Colonic mucosa (tissue), 4 donors: ENCODE measurements around the gene ANOS1. TPM values are rescaled to one million over a fixed set of nuclear protein-coding genes. Genes with fewer than 3 reads are reported as not detected.
A peak's percentile ranks its signal among the peaks of the same experiment; 100 is the strongest.

Experiments used
- DNase-seq: peaks from one replicate; pipeline ENCODE4 v3.0.0-alpha.2; 2020
- H3K27ac ChIP-seq: fragments of 200-600 bp; one replicate; pipeline ENCODE4 v1.8.0; 2021
- H3K27me3 ChIP-seq: fragments of 200-600 bp; one replicate; pipeline ENCODE4 v1.8.0; 2021
- H3K36me3 ChIP-seq: fragments of 200-600 bp; one replicate; pipeline ENCODE4 v1.8.0; 2021
- H3K4me1 ChIP-seq: fragments of 200-600 bp; one replicate; pipeline ENCODE4 v1.8.0; 2021; ENCODE audit warnings: mild to moderate bottlenecking
- H3K4me3 ChIP-seq: fragments of 200-600 bp; one replicate; pipeline ENCODE4 v1.8.0; 2021
- H3K9ac ChIP-seq, 2 donors: one replicate each; pipeline ENCODE4 v1.7.0; 2013; ENCODE audit warnings: control low read depth in 2 of 2, low read depth in 2 of 2, low read length in 2 of 2
- H3K9me3 ChIP-seq: fragments of 200-600 bp; one replicate; pipeline ENCODE4 v1.8.0; 2021
- CTCF ChIP-seq: fragments of 200-600 bp; IDR thresholded peaks from one replicate; pipeline ENCODE4 v1.8.0; 2022; ENCODE audit warnings: antibody characterized with exemption, mild to moderate bottlenecking
- intact Hi-C: fragments of 100-400 bp; cut with DNase I; formaldehyde crosslinking; loops from one replicate; pipeline ENCODE4 v1.14.1; 2022
- total RNA-seq, 2 donors: library from RNA; stranded (reverse); fragmentation: NEBNext Ultra II Directional in 1 of 2; extraction: Animal tissue kit (Norgen Biotek cat#: 25700) in 1 of 2; gene quantifications; one replicate each; pipeline ENCODE4 v1.2.1, GENCODE V29; 2021
- donor health status: healthy.
- donor health status: DM: no; HTN: no; CAD: no.
- donor health status: DM: no; HTN: no; CAD: no.

ANOS1 gene
- total RNA-seq, 2 donors from 2014 or later = 0.24 to 0.52 TPM

GRCh38 chrX:8755116-8755515 lies 23.2 kb upstream of the ANOS1 start:
- Histone ChIP-seq H3K9ac (no peak overlapping the region), H3K4me1 (no peaks in the 10 kb centered on the region), H3K4me3 (no peak overlapping the region), H3K27ac (no peak overlapping the region), H3K36me3 (no peaks in the 10 kb centered on the region), H3K27me3 (no peaks in the 10 kb centered on the region), H3K9me3 (no peaks in the 10 kb centered on the region)
- intact Hi-C loops = no loop called here
- TF ChIP-seq CTCF = no peak
- no peak for DNase-seq

- intact Hi-C loops = loop anchor here (10.0 kb wide), 1 partner anchor 955 kb away; no protein-coding TSS in a partner anchor
- H3K27me3 ChIP-seq = no peaks in the 10 kb centered on the region
Observed at GRCh38 chrX:8749697-8750096, 17.8 kb upstream of the ANOS1 start.

GRCh38 chrX:8748855-8749254 lies 16.9 kb upstream of the ANOS1 start:
- no peak for DNase-seq
- Histone ChIP-seq H3K9me3 (no peaks in the 10 kb centered on the region), H3K36me3 (no peaks in the 10 kb centered on the region), H3K27ac (no peak overlapping the region), H3K9ac (no peak overlapping the region), H3K4me1 (no peaks in the 10 kb centered on the region), H3K27me3 (no peaks in the 10 kb centered on the region), H3K4me3 (no peak overlapping the region)
- TF ChIP-seq CTCF = peak; percentile 43
- intact Hi-C loops = loop anchor here (10.0 kb wide), 1 partner anchor 956 kb away; no protein-coding TSS in a partner anchor

More at GRCh38 chrX:8749697-8750096, 17.8 kb upstream of the ANOS1 start:
- H3K36me3 ChIP-seq = no peaks in the 10 kb centered on the region
- H3K4me1 ChIP-seq = no peaks in the 10 kb centered on the region
- no peak overlapping the region for H3K4me3 ChIP-seq
- H3K9ac ChIP-seq = no peak overlapping the region
- no peak for TF ChIP-seq CTCF
- no peaks in the 10 kb centered on the region for H3K9me3 ChIP-seq
- H3K27ac ChIP-seq = no peak overlapping the region
- DNase-seq = no peak

GRCh38 chrX:8743126-8743732 lies 11.3 kb upstream of the ANOS1 start:
- Histone ChIP-seq H3K4me3 (no peak overlapping the region), H3K9me3 (no peaks in the 10 kb centered on the region), H3K27me3 (no peaks in the 10 kb centered on the region), H3K9ac (no peak overlapping the region), H3K4me1 (no peaks in the 10 kb centered on the region), H3K27ac (no peak overlapping the region), H3K36me3 (no peaks in the 10 kb centered on the region)
- intact Hi-C loops = loop anchor here (2.0 to 10.0 kb wide), 2 partner anchors 74 to 962 kb away; no protein-coding TSS in a partner anchor
- peak; percentile 75 for TF ChIP-seq CTCF
- peak; percentile 68 for DNase-seq

- Histone ChIP-seq H3K4me1 (no peaks in the 10 kb centered on the region), H3K27me3 (no peaks in the 10 kb centered on the region), H3K9ac (no peak overlapping the region), H3K4me3 (no peak overlapping the region), H3K36me3 (no peaks in the 10 kb centered on the region), H3K9me3 (no peaks in the 10 kb centered on the region), H3K27ac (no peak overlapping the region)
- DNase-seq = no peak
- no peak for TF ChIP-seq CTCF
- intact Hi-C loops = loop anchor here (2.0 to 10.0 kb wide), 2 partner anchors 75 to 963 kb away; no protein-coding TSS in a partner anchor
Observed at GRCh38 chrX:8741981-8742380, 10.0 kb upstream of the ANOS1 start.
